ENCODE results near the gene DENND5B.

- TF ChIP-seq CTCF (IDR thresholded peaks at IDR 0.05) (no peak), POLR2A (IDR thresholded peaks at IDR 0.05) (no peak)
Measured at GRCh38 chr12:31386364-31386777, 204.6 kb downstream of the DENND5B start.

All from heart left ventricle (tissue), 13 donors.